Sigmoid colon (tissue), 4 donors: ENCODE results near the gene TAS1R2.

ENCODE experiments used
- CTCF ChIP-seq, 4 experiments: fragments of 450-650 bp in 3 of 4; fragments of 200-600 bp in 1 of 4; IDR thresholded peaks; one replicate each; pipeline ENCODE4 v1.5.1; 2016 to 2019; ENCODE audit warnings: antibody characterized with exemption in 4 of 4, mild to moderate bottlenecking in 3 of 4, moderate library complexity in 2 of 4
- EP300 ChIP-seq, 4 donors: sonication (generic); formaldehyde crosslinking; IDR thresholded peaks; one replicate each; pipeline ENCODE4 v1.6.1; 2017; ENCODE audit warnings: antibody characterized with exemption in 4 of 4
- POLR2A ChIP-seq, 2 donors: fragments of 450-650 bp; IDR thresholded peaks; one replicate each; pipeline ENCODE4 v1.6.1; 2016; ENCODE audit warnings: antibody characterized with exemption in 2 of 2, mild to moderate bottlenecking in 2 of 2, moderate library complexity in 2 of 2
- POLR2AphosphoS5 ChIP-seq, 4 donors: sonication (generic); formaldehyde crosslinking; IDR thresholded peaks; one replicate each; pipeline ENCODE4 v1.6.1; 2017; ENCODE audit warnings: antibody characterized with exemption in 4 of 4

- TF ChIP-seq CTCF (IDR thresholded peaks at IDR 0.05) (peak; percentile 20 to 79 (median 60)), POLR2A (IDR thresholded peaks at IDR 0.05) (no peak), EP300 (IDR thresholded peaks at IDR 0.05) (no peak), POLR2AphosphoS5 (IDR thresholded peaks at IDR 0.05) (no peak)
These were observed 15.8 kb upstream of the TAS1R2 start for GRCh38 chr1:18875107-18875795.
